WTC11 (cell line): ENCODE results near the gene CTXN3. TPM values are rescaled to one million over a fixed set of nuclear protein-coding genes. Genes with fewer than 3 reads are reported as not detected.

Experiments used
- ATAC-seq: fragments of 200-7000 bp; cut with Tn5 transposase; 2 replicates; pipeline ENCODE4 v1.10.0; 2021; ENCODE audit warnings: mild to moderate bottlenecking, moderate library complexity
- CTCF ChIA-PET: fragments of 300-600 bp; sonication (Branson Sonifier 250); formaldehyde crosslinking; loops from one replicate; lab custom pipeline; 2021; ENCODE audit warnings: antibody characterized with exemption; lab: Charles Lee
- POLR2A ChIA-PET: fragments of 350-600 bp; sonication (Branson Sonifier 250); formaldehyde crosslinking; loops from one replicate; lab custom pipeline; 2021; ENCODE audit warnings: antibody characterized with exemption; lab: Charles Lee
- DNase-seq: peaks from one replicate; pipeline ENCODE4 v3.0.0; 2021; ENCODE audit warnings: low spot score
- H3K27ac Mint-ChIP-seq: 2 replicates; pipeline ENCODE4 v1.8.0; 2021; ENCODE audit warnings: mixed read lengths
- H3K27me3 Mint-ChIP-seq: 2 replicates; pipeline ENCODE4 v1.8.0; 2021; ENCODE audit warnings: low read depth, mild to moderate bottlenecking, moderate library complexity, mixed read lengths
- H3K36me3 Mint-ChIP-seq: 2 replicates; pipeline ENCODE4 v1.8.0; 2021; ENCODE audit warnings: mixed read lengths
- H3K4me1 Mint-ChIP-seq: 2 replicates; pipeline ENCODE4 v1.8.0; 2022; ENCODE audit warnings: mixed read lengths
- H3K4me3 Mint-ChIP-seq: 2 replicates; pipeline ENCODE4 v1.8.0; 2021; ENCODE audit warnings: mild to moderate bottlenecking, moderate library complexity, mixed read lengths
- H3K9me3 Mint-ChIP-seq: 2 replicates; pipeline ENCODE4 v1.8.0; 2021; ENCODE audit warnings: mixed read lengths
- ATF3 ChIP-seq: sonication (generic); formaldehyde crosslinking; conservative IDR thresholded peaks from 2 replicates; pipeline ENCODE4 v1.8.1; 2022; ENCODE audit warnings: mild to moderate bottlenecking, missing genetic modification reagents
- CBFB ChIP-seq: sonication (generic); formaldehyde crosslinking; IDR thresholded peaks from 2 replicates; pipeline ENCODE4 v1.8.1; 2022; ENCODE audit warnings: mild to moderate bottlenecking, low read depth, missing genetic modification reagents
- CREM ChIP-seq: sonication (generic); formaldehyde crosslinking; IDR thresholded peaks from 2 replicates; pipeline ENCODE4 v1.8.1; 2022; ENCODE audit warnings: mild to moderate bottlenecking, missing genetic modification reagents, moderate library complexity
- EMX1 ChIP-seq: fragments of 250-450 bp; sonication (Bioruptor Pico); IDR thresholded peaks from 2 replicates; pipeline ENCODE4 v1.8.0; 2021; ENCODE audit warnings: mild to moderate bottlenecking
- ESRRA ChIP-seq: sonication (generic); formaldehyde crosslinking; IDR thresholded peaks from 2 replicates; pipeline ENCODE4 v1.8.1; 2022; ENCODE audit warnings: mild to moderate bottlenecking, missing genetic modification reagents, borderline replicate concordance
- ETV6 ChIP-seq: sonication (generic); formaldehyde crosslinking; IDR thresholded peaks from 2 replicates; pipeline ENCODE4 v1.8.1; 2022; ENCODE audit warnings: mild to moderate bottlenecking, missing genetic modification reagents
- FOXP4 ChIP-seq: sonication (generic); formaldehyde crosslinking; IDR thresholded peaks from 2 replicates; pipeline ENCODE4 v1.8.0; 2022; ENCODE audit warnings: mild to moderate bottlenecking, missing genetic modification reagents
- GABPB1 ChIP-seq: sonication (generic); formaldehyde crosslinking; IDR thresholded peaks from 2 replicates; pipeline ENCODE4 v1.8.1; 2023; ENCODE audit warnings: mild to moderate bottlenecking, missing genetic modification reagents
- GRHL2 ChIP-seq: fragments of 250-450 bp; sonication (Bioruptor Pico); IDR thresholded peaks from 2 replicates; pipeline ENCODE4 v1.8.0; 2022; ENCODE audit warnings: mild to moderate bottlenecking, moderate library complexity; ENCODE audit not compliant: insufficient replicate concordance, severe bottlenecking
- GTF2I ChIP-seq: fragments of 250-450 bp; sonication (Bioruptor Pico); conservative IDR thresholded peaks from 2 replicates; pipeline ENCODE4 v1.4.0; 2021; ENCODE audit warnings: mild to moderate bottlenecking
- HMGA2 ChIP-seq: fragments of 250-450 bp; sonication (Bioruptor Pico); IDR thresholded peaks from 2 replicates; pipeline ENCODE4 v1.4.0; 2021; ENCODE audit warnings: mild to moderate bottlenecking, moderate library complexity
- JUN ChIP-seq: sonication (generic); formaldehyde crosslinking; IDR thresholded peaks from 2 replicates; pipeline ENCODE4 v1.8.0; 2023; ENCODE audit warnings: mild to moderate bottlenecking, missing genetic modification reagents
- MAX ChIP-seq: sonication (generic); formaldehyde crosslinking; IDR thresholded peaks from 2 replicates; pipeline ENCODE4 v1.8.0; 2022; ENCODE audit warnings: mild to moderate bottlenecking, missing genetic modification reagents
- OVOL2 ChIP-seq: fragments of 250-450 bp; sonication (Bioruptor Pico); IDR thresholded peaks from 2 replicates; pipeline ENCODE4 v1.9.0; 2021; ENCODE audit warnings: mild to moderate bottlenecking, borderline replicate concordance
- SMAD3 ChIP-seq: sonication (generic); formaldehyde crosslinking; IDR thresholded peaks from 2 replicates; pipeline ENCODE4 v1.8.0; 2022; ENCODE audit warnings: missing genetic modification reagents, mild to moderate bottlenecking, borderline replicate concordance
- SMAD4 ChIP-seq: sonication (generic); formaldehyde crosslinking; IDR thresholded peaks from 2 replicates; pipeline ENCODE4 v1.8.0; 2022; ENCODE audit warnings: mild to moderate bottlenecking, missing genetic modification reagents
- SOX15 ChIP-seq: fragments of 250-450 bp; sonication (Bioruptor Pico); IDR thresholded peaks from 2 replicates; pipeline ENCODE4 v1.9.0; 2021; ENCODE audit warnings: mild to moderate bottlenecking
- TEAD4 ChIP-seq: sonication (generic); formaldehyde crosslinking; IDR thresholded peaks from 2 replicates; pipeline ENCODE4 v1.8.0; 2022; ENCODE audit warnings: mild to moderate bottlenecking, missing genetic modification reagents
- USF2 ChIP-seq: sonication (generic); formaldehyde crosslinking; IDR thresholded peaks from 2 replicates; pipeline ENCODE4 v1.8.1; 2023; ENCODE audit warnings: mild to moderate bottlenecking, missing genetic modification reagents, moderate library complexity
- ZBTB43 ChIP-seq: sonication (generic); formaldehyde crosslinking; IDR thresholded peaks from 2 replicates; pipeline ENCODE4 v1.8.1; 2023; ENCODE audit warnings: mild to moderate bottlenecking, missing genetic modification reagents
- ZNF317 ChIP-seq: sonication (generic); formaldehyde crosslinking; IDR thresholded peaks from 2 replicates; pipeline ENCODE4 v1.8.1; 2023; ENCODE audit warnings: low read depth, mild to moderate bottlenecking, moderate library complexity, missing genetic modification reagents, borderline replicate concordance
- ZNF416 ChIP-seq: fragments of 250-450 bp; sonication (Bioruptor Pico); IDR thresholded peaks from 2 replicates; pipeline ENCODE4 v1.9.0; 2021; ENCODE audit warnings: mild to moderate bottlenecking, inconsistent platforms
- ZNF425 ChIP-seq: fragments of 250-450 bp; sonication (Bioruptor Pico); conservative IDR thresholded peaks from 2 replicates; pipeline ENCODE4 v1.9.0; 2021; ENCODE audit warnings: mild to moderate bottlenecking
- ZNF671 ChIP-seq: fragments of 250-450 bp; sonication (Bioruptor Pico); IDR thresholded peaks from 2 replicates; pipeline ENCODE4 v1.8.0; 2021; ENCODE audit warnings: mild to moderate bottlenecking
- total RNA-seq: library from RNA; stranded (reverse); gene quantifications from 3 replicates; pipeline ENCODE4 v1.2.3, GENCODE V29; 2021

CTXN3 gene
- total RNA-seq, 1 experiment from 2014 or later, result not detected

- no peaks in the 10 kb centered on the region for H3K36me3 Mint-ChIP-seq
- no peak overlapping the region for H3K4me3 Mint-ChIP-seq
- H3K27me3 Mint-ChIP-seq, result no peaks in the 10 kb centered on the region
- CTCF ChIA-PET, result no interaction called here
- H3K27ac Mint-ChIP-seq, result no peak overlapping the region; the same call in 1 of the 2 replicates
- no peak for TF ChIP-seq ZNF317 (CRISPR knock-in tag)
- TF ChIP-seq SOX15 (CRISPR knock-in tag), result no peak
- TF ChIP-seq ATF3 (CRISPR knock-in tag), result no peak
- TF ChIP-seq GTF2I, result no peak
- TF ChIP-seq ESRRA (CRISPR knock-in tag), result no peak
- no peak for TF ChIP-seq OVOL2 (CRISPR knock-in tag)
- TF ChIP-seq GABPB1, result no peak
- no peak for TF ChIP-seq JUN (CRISPR knock-in tag)
- TF ChIP-seq GRHL2 (CRISPR knock-in tag), result no peak
- no peak for TF ChIP-seq ETV6 (CRISPR knock-in tag)
- TF ChIP-seq MAX, result no peak
- TF ChIP-seq ZNF425 (CRISPR knock-in tag), result no peak
- TF ChIP-seq ZNF416, result no peak
- TF ChIP-seq TEAD4 (CRISPR knock-in tag), result no peak
- TF ChIP-seq FOXP4, result no peak
- DNase-seq, result no peak
- POLR2A ChIA-PET, result no interaction called here
- no peak for ATAC-seq
- H3K9me3 Mint-ChIP-seq, result no peaks in the 10 kb centered on the region
- peaks cover 16% of the 10 kb centered on the region for H3K4me1 Mint-ChIP-seq
These were observed 40.7 kb upstream of the CTXN3 start for GRCh38 chr5:127608077-127608660.

GRCh38 chr5:127609011-127609410 lies 39.9 kb upstream of the CTXN3 start:
- H3K36me3 Mint-ChIP-seq, result no peaks in the 10 kb centered on the region
- no peak overlapping the region for H3K4me3 Mint-ChIP-seq
- ChIA-PET POLR2A (no interaction called here), CTCF (no interaction called here)
- DNase-seq, result no peak
- no peak for ATAC-seq
- H3K9me3 Mint-ChIP-seq, result no peaks in the 10 kb centered on the region
- H3K27me3 Mint-ChIP-seq, result no peaks in the 10 kb centered on the region
- H3K4me1 Mint-ChIP-seq, result peaks cover 9% of the 10 kb centered on the region
- H3K27ac Mint-ChIP-seq, result no peak overlapping the region
- TF ChIP-seq CBFB (CRISPR knock-in tag), result no peak
- TF ChIP-seq OVOL2 (CRISPR knock-in tag), result no peak
- TF ChIP-seq SMAD3 (CRISPR knock-in tag), result no peak
- no peak for TF ChIP-seq EMX1 (CRISPR knock-in tag)

GRCh38 chr5:127609957-127610356 lies 38.9 kb upstream of the CTXN3 start:
- H3K4me1 Mint-ChIP-seq, result peaks cover 3% of the 10 kb centered on the region
- H3K4me3 Mint-ChIP-seq, result no peak overlapping the region
- no peak overlapping the region for H3K27ac Mint-ChIP-seq
- DNase-seq, result no peak
- no peaks in the 10 kb centered on the region for H3K27me3 Mint-ChIP-seq
- H3K9me3 Mint-ChIP-seq, result no peaks in the 10 kb centered on the region
- no peaks in the 10 kb centered on the region for H3K36me3 Mint-ChIP-seq
- ChIA-PET POLR2A (no interaction called here), CTCF (no interaction called here)
- ATAC-seq, result no peak
- no peak for TF ChIP-seq FOXP4
- no peak for TF ChIP-seq USF2
- no peak for TF ChIP-seq ZNF671 (CRISPR knock-in tag)
- TF ChIP-seq TEAD4 (CRISPR knock-in tag), result no peak
- no peak for TF ChIP-seq CBFB (CRISPR knock-in tag)
- no peak for TF ChIP-seq HMGA2 (CRISPR knock-in tag)
- no peak for TF ChIP-seq SMAD4
- TF ChIP-seq CREM (CRISPR knock-in tag), result no peak
- no peak for TF ChIP-seq ZBTB43
- no peak for TF ChIP-seq OVOL2 (CRISPR knock-in tag)
